HEK293T (cell line): ENCODE measurements around the gene ILKAP.

Source experiments
- CTCF ChIA-PET: fragments of 350-600 bp; formaldehyde crosslinking; extraction: SDS; loops from one replicate; lab custom pipeline; 2021; ENCODE audit warnings: antibody characterized with exemption, inconsistent platforms; lab: Yijun Ruan, JAX
- POLR2A ChIA-PET: fragments of 350-600 bp; formaldehyde crosslinking; extraction: SDS; loops from one replicate; lab custom pipeline; 2020; ENCODE audit warnings: antibody characterized with exemption, inconsistent platforms; lab: Yijun Ruan, JAX
- DNase-seq: peaks from one replicate; pipeline ENCODE4 v3.0.0; 2012; ENCODE audit warnings: mixed read lengths; ENCODE audit errors: extremely low spot score
- ARNT ChIP-seq: fragments of 450-650 bp; IDR thresholded peaks from 2 replicates; pipeline ENCODE4 v1.6.1; 2017; ENCODE audit warnings: mild to moderate bottlenecking
- BHLHE40 ChIP-seq: fragments of 450-650 bp; IDR thresholded peaks from 2 replicates; pipeline ENCODE4 v1.6.1; 2016; ENCODE audit warnings: mild to moderate bottlenecking, moderate library complexity, borderline replicate concordance
- CTBP1 ChIP-seq: fragments of 450-650 bp; IDR thresholded peaks from 2 replicates; pipeline ENCODE4 v1.6.1; 2016; ENCODE audit warnings: borderline replicate concordance
- ELF4 ChIP-seq: fragments of 450-650 bp; IDR thresholded peaks from 2 replicates; pipeline ENCODE4 v1.6.1; 2017; ENCODE audit warnings: antibody characterized with exemption
- FOXA1 ChIP-seq: fragments of 450-650 bp; IDR thresholded peaks from 2 replicates; pipeline ENCODE4 v1.6.1; 2016; ENCODE audit warnings: mild to moderate bottlenecking
- FOXK2 ChIP-seq: fragments of 450-650 bp; IDR thresholded peaks from 2 replicates; pipeline ENCODE4 v1.6.1; 2016; ENCODE audit warnings: mild to moderate bottlenecking
- FOXM1 ChIP-seq: fragments of 450-650 bp; IDR thresholded peaks from 2 replicates; pipeline ENCODE4 v1.6.1; 2017; ENCODE audit warnings: mild to moderate bottlenecking, borderline replicate concordance
- HDGF ChIP-seq: fragments of 450-650 bp; IDR thresholded peaks from 2 replicates; pipeline ENCODE4 v1.6.1; 2017; ENCODE audit warnings: antibody characterized with exemption, borderline replicate concordance
- L3MBTL2 ChIP-seq: fragments of 450-650 bp; conservative IDR thresholded peaks from 2 replicates; pipeline ENCODE4 v1.6.1; 2016; ENCODE audit warnings: mild to moderate bottlenecking
- LEF1 ChIP-seq: fragments of 450-650 bp; IDR thresholded peaks from 2 replicates; pipeline ENCODE4 v1.6.1; 2017; ENCODE audit warnings: mild to moderate bottlenecking, borderline replicate concordance
- NFRKB ChIP-seq: fragments of 450-650 bp; IDR thresholded peaks from 2 replicates; pipeline ENCODE4 v1.6.1; 2016; ENCODE audit warnings: mild to moderate bottlenecking, moderate library complexity
- PKNOX1 ChIP-seq: fragments of 450-650 bp; IDR thresholded peaks from 2 replicates; pipeline ENCODE4 v1.6.1; 2016
- SP1 ChIP-seq: fragments of 450-650 bp; IDR thresholded peaks from 2 replicates; pipeline ENCODE4 v1.6.1; 2017
- SUZ12 ChIP-seq: fragments of 450-650 bp; IDR thresholded peaks from 2 replicates; pipeline ENCODE4 v1.6.1; 2016; ENCODE audit warnings: mild to moderate bottlenecking
- TARDBP ChIP-seq: fragments of 450-650 bp; IDR thresholded peaks from 2 replicates; pipeline ENCODE4 v1.6.1; 2016
- ZNF384 ChIP-seq: fragments of 450-650 bp; IDR thresholded peaks from 2 replicates; pipeline ENCODE4 v1.6.1; 2016

ILKAP gene

GRCh38 chr2:238166391-238167343, 36.8 kb downstream of the ILKAP start:
- no peak for DNase-seq
- TF ChIP-seq TARDBP (no peak), ELF4 (no peak), BHLHE40 (no peak), LEF1 (no peak), HDGF (no peak), ARNT (no peak), FOXA1 (no peak), L3MBTL2 (no peak), SP1 (no peak), CTBP1 (no peak), FOXK2 (no peak), ZNF384 (no peak), SUZ12 (no peak), NFRKB (no peak), PKNOX1 (no peak)
- ChIA-PET POLR2A (interaction anchor here (1.2 kb wide), 1 partner anchor 7 kb away, joined by 3 read pairs; no protein-coding TSS in a partner anchor), CTCF (no interaction called here)

- DNase-seq: no peak
- CTCF ChIA-PET: no interaction called here
- POLR2A ChIA-PET: no interaction called here
- TF ChIP-seq ARNT (no peak), SP1 (no peak), NFRKB (no peak), FOXK2 (no peak), CTBP1 (no peak)
These were observed 38.1 kb downstream of the ILKAP start for GRCh38 chr2:238165288-238165921.

- DNase-seq: no peak
- ChIA-PET CTCF (no interaction called here), POLR2A (no interaction called here)
- no peak for TF ChIP-seq CTBP1
- TF ChIP-seq LEF1: no peak
- no peak for TF ChIP-seq SP1
These were observed 38.6 kb downstream of the ILKAP start for GRCh38 chr2:238164906-238165287.

GRCh38 chr2:238163481-238164198, 39.9 kb downstream of the ILKAP start:
- no peak for DNase-seq
- ChIA-PET CTCF (no interaction called here), POLR2A (no interaction called here)
- TF ChIP-seq CTBP1 (no peak), BHLHE40 (no peak), TARDBP (no peak), ARNT (no peak), FOXK2 (no peak), LEF1 (no peak), PKNOX1 (no peak), ZNF384 (no peak), SUZ12 (no peak)

- DNase-seq: no peak
- POLR2A ChIA-PET: no interaction called here
- CTCF ChIA-PET: no interaction called here
- TF ChIP-seq PKNOX1 (no peak), L3MBTL2 (no peak), FOXA1 (no peak), TARDBP (no peak), HDGF (no peak), BHLHE40 (no peak), SUZ12 (no peak), CTBP1 (no peak), ARNT (no peak), SP1 (no peak), LEF1 (no peak), FOXM1 (no peak), NFRKB (no peak)
These were observed 40.6 kb downstream of the ILKAP start for GRCh38 chr2:238162846-238163441.
